ENCODE measurements around the gene JAZF1.

DNA sequence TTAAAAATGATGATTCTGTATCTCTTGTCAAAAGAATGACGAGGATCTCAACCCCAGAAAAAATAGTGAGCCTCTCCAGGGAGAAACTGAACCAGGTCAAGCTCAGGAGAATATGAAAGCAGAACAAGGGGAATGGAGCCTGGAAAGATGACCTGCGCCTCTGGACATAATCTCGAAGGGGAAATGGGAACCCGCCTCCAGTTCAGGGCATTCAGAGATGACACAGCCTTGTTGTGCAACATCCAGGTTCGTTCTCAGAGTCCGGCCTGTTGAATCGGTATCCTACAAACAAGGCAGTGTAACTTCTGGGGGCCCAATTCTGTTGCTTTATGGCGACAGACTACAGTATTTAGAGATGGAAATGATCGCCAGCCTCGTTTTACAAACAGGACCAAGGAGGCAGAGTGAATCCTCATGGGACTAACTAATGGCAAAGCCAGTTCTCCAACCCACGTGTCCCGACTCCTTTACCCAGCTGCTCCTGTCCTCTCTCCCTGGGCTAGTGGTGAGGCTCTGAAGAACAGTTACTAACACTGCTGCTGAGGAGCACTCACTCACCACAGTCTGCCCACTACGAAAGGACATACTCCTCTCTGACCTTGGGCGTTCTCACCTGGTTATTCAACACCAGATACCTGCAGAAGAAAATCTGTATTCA is 67.6 kb downstream of the JAZF1 start:
- no peak for TF ChIP-seq POLR2A (IDR thresholded peaks at IDR 0.05)
- TF ChIP-seq, protein P1, sequence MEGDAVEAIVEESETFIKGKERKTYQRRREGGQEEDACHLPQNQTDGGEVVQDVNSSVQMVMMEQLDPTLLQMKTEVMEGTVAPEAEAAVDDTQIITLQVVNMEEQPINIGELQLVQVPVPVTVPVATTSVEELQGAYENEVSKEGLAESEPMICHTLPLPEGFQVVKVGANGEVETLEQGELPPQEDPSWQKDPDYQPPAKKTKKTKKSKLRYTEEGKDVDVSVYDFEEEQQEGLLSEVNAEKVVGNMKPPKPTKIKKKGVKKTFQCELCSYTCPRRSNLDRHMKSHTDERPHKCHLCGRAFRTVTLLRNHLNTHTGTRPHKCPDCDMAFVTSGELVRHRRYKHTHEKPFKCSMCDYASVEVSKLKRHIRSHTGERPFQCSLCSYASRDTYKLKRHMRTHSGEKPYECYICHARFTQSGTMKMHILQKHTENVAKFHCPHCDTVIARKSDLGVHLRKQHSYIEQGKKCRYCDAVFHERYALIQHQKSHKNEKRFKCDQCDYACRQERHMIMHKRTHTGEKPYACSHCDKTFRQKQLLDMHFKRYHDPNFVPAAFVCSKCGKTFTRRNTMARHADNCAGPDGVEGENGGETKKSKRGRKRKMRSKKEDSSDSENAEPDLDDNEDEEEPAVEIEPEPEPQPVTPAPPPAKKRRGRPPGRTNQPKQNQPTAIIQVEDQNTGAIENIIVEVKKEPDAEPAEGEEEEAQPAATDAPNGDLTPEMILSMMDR (IDR thresholded peaks at IDR 0.05) = no peak

Measured in gastroesophageal sphincter (tissue), 3 donors.